ENCODE measurements around the gene CD99.
"Not testable (repeated sequence)": the region's sequence is repeated elsewhere in the genome, so short reads cannot be mapped to it uniquely, and the experiment has no call there.

CD99 gene

GRCh38 chrX:2767631-2768455 lies 76.7 kb downstream of the CD99 start:
- no peak for DNase-seq (ENCODE audit: low read depth in 4 of 4, low spot score in 1 of 4)

DNA sequence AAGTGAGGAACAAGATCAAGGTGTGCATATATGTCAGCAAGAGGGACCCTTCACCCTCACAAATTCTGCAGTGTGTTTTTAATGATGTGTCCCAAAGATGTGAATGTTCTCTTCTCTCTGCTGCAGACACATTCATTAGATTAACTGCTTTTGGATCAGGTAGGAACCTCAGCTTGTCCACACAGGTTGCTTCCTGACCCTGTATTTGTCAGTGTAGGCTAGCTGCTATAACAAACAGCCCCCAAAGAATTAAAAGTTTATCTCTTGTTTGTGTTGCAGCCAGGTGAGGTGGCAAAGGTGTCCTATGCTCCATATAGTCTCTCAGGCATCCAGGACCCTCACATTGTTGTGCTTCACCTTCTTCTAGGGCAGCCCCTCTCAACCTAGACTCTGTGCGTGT lies 78.5 kb downstream of the CD99 start:
- DNase-seq (ENCODE audit: low read depth in 4 of 4, low spot score in 1 of 4) = no peak

DNA sequence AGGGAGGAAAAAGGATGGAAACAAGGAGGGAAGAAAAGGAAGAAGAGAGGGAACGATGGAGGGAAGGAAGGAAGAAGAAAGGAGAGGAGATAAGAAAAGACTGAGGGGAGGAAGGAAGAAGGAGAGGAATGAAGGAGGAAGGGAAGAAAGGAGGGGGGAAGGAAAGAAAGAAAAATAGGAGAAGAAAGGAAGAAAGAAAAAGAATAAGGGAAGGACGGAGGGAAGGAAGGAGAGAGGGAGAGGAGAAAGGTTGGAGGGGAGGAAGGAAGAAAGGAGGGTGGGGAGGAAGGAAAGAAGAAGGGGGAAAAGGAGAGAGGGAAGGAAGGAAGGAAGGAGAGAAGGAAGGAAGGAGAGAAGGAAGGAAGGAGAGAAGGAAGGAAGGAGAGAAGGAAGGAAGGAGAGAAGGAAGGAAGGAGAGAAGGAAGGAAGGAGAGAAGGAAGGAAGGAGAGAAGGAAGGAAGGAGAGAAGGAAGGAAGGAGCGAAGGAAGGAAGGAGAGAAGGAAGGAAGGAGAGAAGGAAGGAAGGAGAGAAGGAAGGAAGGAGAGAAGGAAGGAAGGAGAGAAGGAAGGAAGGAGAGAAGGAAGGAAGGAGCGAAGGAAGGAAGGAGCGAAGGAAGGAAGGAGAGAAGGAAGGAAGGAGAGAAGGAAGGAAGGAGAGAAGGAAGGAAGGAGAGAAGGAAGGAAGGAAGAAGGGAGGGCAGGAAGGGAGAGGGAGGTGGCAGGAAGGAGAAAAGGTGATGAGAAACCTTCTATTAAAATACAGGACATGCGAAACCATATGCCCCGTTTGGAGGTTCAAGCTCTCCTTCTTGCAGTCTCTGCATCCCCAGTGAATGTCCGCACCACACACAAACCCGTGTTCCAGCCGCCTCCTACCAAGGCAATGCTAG lies 82.3 kb downstream of the CD99 start:
- not testable (repeated sequence) for DNase-seq (ENCODE audit: low read depth in 4 of 4, low spot score in 1 of 4)

DNA sequence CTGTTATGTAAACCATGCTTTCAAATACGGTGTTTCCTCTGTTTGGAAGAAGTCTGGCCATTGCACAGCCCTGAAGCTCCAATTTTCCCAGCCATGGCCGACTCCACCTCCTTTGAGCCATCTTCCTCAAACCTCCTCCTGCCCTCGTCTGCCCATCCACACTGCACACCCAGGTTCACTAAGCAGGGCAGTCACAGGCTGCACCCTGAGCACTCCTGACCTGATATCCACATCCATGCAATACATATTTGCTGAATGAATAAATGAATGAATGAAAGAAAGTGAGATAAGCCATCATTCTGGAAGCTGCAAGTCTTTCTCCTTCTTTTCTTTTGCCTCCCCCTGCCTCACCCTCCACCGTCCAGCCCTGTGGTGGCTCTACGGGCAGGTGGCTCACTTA lies 83.0 kb downstream of the CD99 start:
- no peak for DNase-seq (ENCODE audit: low read depth in 4 of 4, low spot score in 1 of 4)

DNA sequence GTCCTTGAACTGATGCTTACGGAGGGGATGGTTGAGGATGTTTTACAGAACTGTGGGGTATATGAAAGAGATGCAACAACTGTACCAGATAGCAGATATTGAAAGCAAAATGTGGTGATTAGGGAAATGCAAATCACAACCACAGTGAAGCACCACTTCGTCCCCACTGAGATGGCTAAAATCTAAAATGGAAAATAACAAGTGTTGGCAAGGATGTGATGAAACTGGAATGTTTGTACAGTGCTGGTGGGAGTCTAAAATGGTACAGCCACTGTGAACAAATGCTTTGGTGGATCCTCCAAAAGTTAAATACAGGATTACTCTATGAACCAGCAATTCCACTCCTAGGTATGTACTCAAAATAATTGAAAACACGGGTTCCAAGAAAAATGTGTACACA lies 83.7 kb downstream of the CD99 start:
- DNase-seq (ENCODE audit: low read depth in 4 of 4, low spot score in 1 of 4) = no peak

GRCh38 chrX:2780472-2781225 lies 89.6 kb downstream of the CD99 start:
- DNase-seq (ENCODE audit: low read depth in 4 of 4, low spot score in 1 of 4) = not testable (repeated sequence)

DNA sequence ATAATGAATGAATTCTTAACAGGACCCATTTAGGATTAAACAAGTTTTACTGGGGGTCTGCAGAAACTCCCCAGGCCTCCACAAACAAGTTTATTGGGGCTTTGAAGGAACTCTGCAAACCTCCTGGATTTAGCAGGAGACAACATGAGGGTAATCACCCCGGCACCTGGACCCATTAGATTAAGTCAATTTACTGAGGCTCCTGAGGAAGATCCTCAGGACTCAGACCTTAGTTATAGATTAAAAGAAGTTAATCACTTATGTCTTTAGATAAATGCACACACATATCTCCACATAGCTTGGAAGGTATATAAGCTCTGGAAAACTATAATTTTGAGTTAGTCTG lies 90.1 kb downstream of the CD99 start:
- DNase-seq (ENCODE audit: low read depth in 4 of 4, low spot score in 1 of 4) = no peak

DNA sequence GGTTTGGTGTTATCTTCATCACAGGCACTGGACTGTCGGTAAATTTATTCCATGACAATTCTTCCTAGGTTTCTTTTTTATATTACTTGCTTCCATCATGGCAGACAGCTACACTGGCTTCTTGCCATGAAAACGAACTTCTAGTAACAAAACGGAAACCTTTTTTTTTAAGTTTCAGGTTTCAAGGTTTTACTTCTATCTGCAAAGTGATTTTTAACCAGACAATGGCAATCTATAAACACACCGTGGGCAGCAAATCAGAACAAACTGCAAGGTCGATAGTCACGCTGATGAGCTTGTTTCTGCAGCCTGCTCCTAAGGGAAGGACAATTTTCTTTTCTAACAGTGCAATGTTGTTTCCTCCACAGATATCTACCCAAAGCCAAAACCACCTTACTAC lies 90.6 kb downstream of the CD99 start:
- no peak for DNase-seq (ENCODE audit: low read depth in 4 of 4, low spot score in 1 of 4)

- no peak for DNase-seq (ENCODE audit: low read depth in 4 of 4, low spot score in 1 of 4)
Observed at GRCh38 chrX:2782171-2782570, 91.1 kb downstream of the CD99 start.

GRCh38 chrX:2782778-2783177 lies 91.7 kb downstream of the CD99 start:
- no peak for DNase-seq (ENCODE audit: low read depth in 4 of 4, low spot score in 1 of 4)

DNA sequence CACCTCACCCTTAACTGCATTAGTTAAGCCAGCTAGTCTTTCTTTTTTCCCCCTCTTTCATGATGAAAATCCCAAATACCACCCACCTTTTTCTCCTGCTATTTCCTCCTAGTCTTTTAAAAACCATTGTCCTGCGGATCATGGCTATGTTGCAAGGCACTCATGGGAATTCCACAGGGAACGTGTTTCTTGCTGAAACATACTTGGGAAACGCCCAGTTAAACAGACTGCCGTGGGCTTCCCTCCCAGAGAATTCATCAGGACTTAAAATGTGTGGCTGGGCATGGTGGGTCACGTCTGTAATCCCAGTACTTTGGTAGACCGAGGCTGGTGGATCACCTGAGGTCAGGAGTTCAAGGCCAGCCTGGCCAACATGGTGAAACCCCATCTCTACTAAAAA lies 92.9 kb downstream of the CD99 start:
- DNase-seq (ENCODE audit: low read depth in 4 of 4, low spot score in 1 of 4) = no peak

- no peak for DNase-seq (ENCODE audit: low read depth in 4 of 4, low spot score in 1 of 4)
Observed at GRCh38 chrX:2785538-2785937, 94.4 kb downstream of the CD99 start.

GRCh38 chrX:2788980-2789379 lies 97.9 kb downstream of the CD99 start:
- no peak for DNase-seq (ENCODE audit: low read depth in 4 of 4, low spot score in 1 of 4)

- no peak for DNase-seq (ENCODE audit: low read depth in 4 of 4, low spot score in 1 of 4)
Observed at GRCh38 chrX:2789569-2789968, 98.5 kb downstream of the CD99 start.
